Right lobe of liver (tissue), 6 donors: ENCODE results near the gene ELOVL5. TPM values are rescaled to one million over a fixed set of nuclear protein-coding genes. Genes with fewer than 3 reads are reported as not detected.
A peak's percentile ranks its signal among the peaks of the same experiment; 100 is the strongest.

Source experiments
- ATAC-seq, 4 donors: fragments of 200-7000 bp; cut with Tn5 transposase; one replicate each; pipeline ENCODE4 v1.9.1; 2020; ENCODE audit warnings: mild to moderate bottlenecking in 4 of 4, moderate library complexity in 4 of 4
- DNase-seq, 3 donors: peaks; one replicate each; pipeline ENCODE4 v3.0.0-alpha.2; 2020
- H3K27ac ChIP-seq, 3 donors: fragments of 200-600 bp; one replicate each; pipeline ENCODE4 v1.8.0; 2022
- H3K27me3 ChIP-seq, 2 donors: fragments of 200-600 bp; one replicate each; pipeline ENCODE4 v1.8.0; 2022
- H3K36me3 ChIP-seq, 4 donors: fragments of 200-600 bp; sonication (generic) in 1 of 4; one replicate each; pipeline versions ENCODE4 v1.5.1 to v1.8.0; 2017 to 2022; ENCODE audit warnings: control low read depth in 1 of 4
- H3K4me1 ChIP-seq, 4 donors: fragments of 200-600 bp; sonication (generic) in 1 of 4; one replicate each; pipeline versions ENCODE4 v1.5.1 to v1.8.0; 2017 to 2022; ENCODE audit warnings: control low read depth in 1 of 4
- H3K4me3 ChIP-seq, 3 donors: fragments of 200-600 bp; one replicate each; pipeline ENCODE4 v1.8.0; 2022
- H3K9me3 ChIP-seq, 4 donors: fragments of 200-600 bp; sonication (generic) in 1 of 4; one replicate each; pipeline versions ENCODE4 v1.5.1 to v1.8.0; 2017 to 2022; ENCODE audit warnings: control low read depth in 1 of 4
- POLR2A ChIP-seq: fragments of 450-650 bp; IDR thresholded peaks from one replicate; pipeline ENCODE4 v1.6.1; 2017; ENCODE audit warnings: antibody characterized with exemption, mild to moderate bottlenecking
- WGBS: methylation state at CpG from one replicate; pipeline ENCODE4 v1.1.6; 2018; ENCODE audit warnings: low coverage, low lambda C conversion rate; ENCODE audit not compliant: insufficient coverage; ENCODE audit errors: missing lambda C conversion rate; 5-methylcytosine and 5-hydroxymethylcytosine counted together
- intact Hi-C, 2 donors: fragments of 100-400 bp; cut with DNase I; formaldehyde crosslinking; loops; one replicate each; pipeline versions ENCODE4 v1.11.2 to v1.14.1; 2022
- long read RNA-seq: library from polyadenylated mRNA; unstranded; transcript quantifications from one replicate; pipeline ENCODE4 v2.0.0, GENCODE V29; 2019
- total RNA-seq, 6 experiments: library from RNA; depleted of rRNA in 2 of 6; stranded (reverse); fragments of >200 nt in 2 of 6; fragmentation: NEBNext Ultra II Directional in 3 of 6; extraction: Animal tissue kit (Norgen Biotek cat#: 25700) in 3 of 6; gene quantifications; one replicate each; pipeline versions ENCODE4 v1.1.0 to v1.2.4, GENCODE V29; 2016 to 2023
- TF ChIP-seq, protein P1 (sequence below), 4 donors: fragments of 200-600 bp in 3 of 4; fragments of 450-650 bp in 1 of 4; IDR thresholded peaks; one replicate each; pipeline versions ENCODE4 v1.5.1 to v1.8.0; 2016 to 2022; ENCODE audit warnings: antibody characterized with exemption in 4 of 4, mild to moderate bottlenecking in 2 of 4
- donor health status: DM: no; HTN: yes; CAD: no.
- donor health status: DM: no; HTN: no; CAD: no.
- donor health status: DM: no; HTN: no; CAD: no.
- donor health status: DM: no; HTN: yes; CAD: no.
- donor health status: DM: no; HTN: yes; CAD: no.

ELOVL5 gene, protein sequence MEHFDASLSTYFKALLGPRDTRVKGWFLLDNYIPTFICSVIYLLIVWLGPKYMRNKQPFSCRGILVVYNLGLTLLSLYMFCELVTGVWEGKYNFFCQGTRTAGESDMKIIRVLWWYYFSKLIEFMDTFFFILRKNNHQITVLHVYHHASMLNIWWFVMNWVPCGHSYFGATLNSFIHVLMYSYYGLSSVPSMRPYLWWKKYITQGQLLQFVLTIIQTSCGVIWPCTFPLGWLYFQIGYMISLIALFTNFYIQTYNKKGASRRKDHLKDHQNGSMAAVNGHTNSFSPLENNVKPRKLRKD
- total RNA-seq, result 100 to 1,000 TPM in 1 of 6 experiments, 10 to 100 TPM in 5; 48.5 to 117 (median 55.7) TPM
- long read RNA-seq, transcript ELOVL5-201 (8 exons, 2,827 nt), result major isoform, 19 of 23 reads
- long read RNA-seq, partial matches to known transcripts, result 3 of 23 reads
- long read RNA-seq, other reads (novel, unspliced or antisense), result 1 of 23 reads

DNA sequence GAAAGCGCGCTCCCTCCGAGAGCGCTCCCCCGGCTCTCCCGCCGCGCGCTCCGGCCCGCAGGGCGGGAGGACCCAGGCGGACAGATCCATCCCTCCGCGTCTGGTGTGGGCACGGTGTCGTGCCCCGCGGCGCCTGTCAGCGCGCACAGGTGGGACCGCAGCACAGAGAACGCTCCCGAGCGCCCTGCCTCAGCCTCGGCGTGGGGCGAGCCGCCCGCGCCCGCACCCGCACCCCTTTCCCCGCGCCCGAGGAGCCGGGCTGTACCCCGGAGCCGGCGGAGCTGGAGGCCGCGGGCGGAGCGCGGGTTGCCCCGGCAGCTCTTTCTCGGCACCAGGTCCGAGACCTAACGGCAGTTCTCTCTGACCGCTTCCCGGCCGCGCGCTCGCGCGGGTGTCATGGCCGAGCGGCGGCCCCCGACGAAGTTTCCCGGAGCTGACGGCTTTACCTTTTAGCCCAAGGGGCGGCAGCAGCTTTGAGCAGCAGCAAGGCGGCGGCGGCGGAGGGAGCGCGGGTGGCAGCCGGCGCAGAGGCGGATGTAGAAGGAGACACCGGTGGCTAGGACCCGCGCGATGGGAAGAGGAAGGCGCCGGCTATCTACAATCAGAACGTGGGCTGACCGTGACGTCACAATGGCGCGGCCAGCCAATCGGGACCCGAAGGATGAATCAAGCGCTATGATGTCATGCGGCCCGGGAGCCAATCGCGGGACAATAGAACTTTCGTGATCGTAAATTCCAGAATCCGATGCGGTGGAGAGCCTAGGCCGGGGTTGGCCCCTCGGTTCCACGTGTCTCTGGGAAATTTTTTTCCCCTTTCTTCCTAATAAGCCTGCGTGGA, at the start of gene ELOVL5:
ELOVL5 (minus strand) TSS at position 580 of the 838 bp plus-strand sequence. CDS start 53,251 bp downstream, outside the sequence.
- peak; percentile 79 to 88 (median 84) for ATAC-seq
- TF ChIP-seq POLR2A, result peak; percentile 87
- TF ChIP-seq, protein P1, sequence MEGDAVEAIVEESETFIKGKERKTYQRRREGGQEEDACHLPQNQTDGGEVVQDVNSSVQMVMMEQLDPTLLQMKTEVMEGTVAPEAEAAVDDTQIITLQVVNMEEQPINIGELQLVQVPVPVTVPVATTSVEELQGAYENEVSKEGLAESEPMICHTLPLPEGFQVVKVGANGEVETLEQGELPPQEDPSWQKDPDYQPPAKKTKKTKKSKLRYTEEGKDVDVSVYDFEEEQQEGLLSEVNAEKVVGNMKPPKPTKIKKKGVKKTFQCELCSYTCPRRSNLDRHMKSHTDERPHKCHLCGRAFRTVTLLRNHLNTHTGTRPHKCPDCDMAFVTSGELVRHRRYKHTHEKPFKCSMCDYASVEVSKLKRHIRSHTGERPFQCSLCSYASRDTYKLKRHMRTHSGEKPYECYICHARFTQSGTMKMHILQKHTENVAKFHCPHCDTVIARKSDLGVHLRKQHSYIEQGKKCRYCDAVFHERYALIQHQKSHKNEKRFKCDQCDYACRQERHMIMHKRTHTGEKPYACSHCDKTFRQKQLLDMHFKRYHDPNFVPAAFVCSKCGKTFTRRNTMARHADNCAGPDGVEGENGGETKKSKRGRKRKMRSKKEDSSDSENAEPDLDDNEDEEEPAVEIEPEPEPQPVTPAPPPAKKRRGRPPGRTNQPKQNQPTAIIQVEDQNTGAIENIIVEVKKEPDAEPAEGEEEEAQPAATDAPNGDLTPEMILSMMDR (IDR thresholded peaks at IDR 0.05), result peak in 1 of 4 donors; percentile 16
- peak; percentile 98 to 99 (median 99) for DNase-seq
- WGBS, result 0% methylated on average over 12 of the region's 101 CpGs
- Histone ChIP-seq H3K4me3 (peak within 1 kb of the TSS; percentile 73 to 92 (median 89)), H3K4me1 (peaks cover 0 to 21% (median 11%) of the 10 kb centered on the region in 4 donors), H3K27ac (peak within 1 kb of the TSS; percentile 96 to 99 (median 98)), H3K9me3 (no peaks in the 10 kb centered on the region), H3K36me3 (no peaks in the 10 kb centered on the region), H3K27me3 (no peaks in the 10 kb centered on the region)
- intact Hi-C loops, result no loop called here

DNA sequence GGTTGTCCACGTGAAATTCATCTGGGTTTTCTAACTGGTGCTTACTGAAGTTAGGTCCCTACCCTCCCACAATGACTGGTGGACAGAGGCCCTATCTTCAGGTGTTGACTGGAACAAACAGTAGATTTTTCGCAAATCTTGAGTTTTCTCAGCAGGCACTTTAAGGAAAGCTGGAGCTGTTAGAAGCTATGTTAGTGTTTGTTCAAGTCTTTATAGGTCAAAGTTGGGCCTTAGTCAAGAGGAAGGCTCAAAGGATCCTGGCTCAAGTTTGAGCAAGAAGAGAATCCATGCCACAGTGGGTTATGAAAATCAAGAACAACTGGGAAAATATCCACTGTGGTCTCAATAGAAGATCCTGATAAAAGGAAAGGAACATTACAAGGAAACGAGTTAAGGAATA, 48.5 kb upstream of the ELOVL5 start:
- intact Hi-C loops, result no loop called here
- no peak for DNase-seq
- Histone ChIP-seq H3K36me3 (no peaks in the 10 kb centered on the region), H3K27ac (no peak overlapping the region), H3K9me3 (no peaks in the 10 kb centered on the region), H3K4me1 (no peaks in the 10 kb centered on the region), H3K27me3 (no peaks in the 10 kb centered on the region), H3K4me3 (no peak overlapping the region)
- TF ChIP-seq, protein P1 (IDR thresholded peaks at IDR 0.05), result no peak
- TF ChIP-seq POLR2A, result no peak
- WGBS, result 80% methylated on average over 3 of the region's 3 CpGs
- ATAC-seq, result no peak

DNA sequence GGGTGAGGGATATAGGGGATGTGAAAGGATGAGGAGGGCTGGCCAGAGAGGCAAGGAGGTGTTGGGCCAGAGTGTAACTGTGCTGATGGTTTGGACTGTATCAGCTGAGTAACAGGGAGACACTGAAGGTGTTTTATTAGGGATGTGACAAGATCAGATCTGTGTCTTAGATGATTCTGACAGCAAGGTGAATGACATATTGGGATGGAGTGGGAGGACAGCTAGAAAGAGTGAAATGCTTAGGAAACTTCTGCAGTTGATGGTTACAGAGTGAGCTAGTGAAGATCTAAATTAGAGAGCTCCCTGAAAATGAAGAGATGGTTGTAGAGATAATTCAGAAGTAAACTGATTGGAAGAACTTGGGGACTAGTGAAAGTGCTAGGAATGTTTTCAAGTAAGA, 47.2 kb upstream of the ELOVL5 start:
- Histone ChIP-seq H3K27me3 (no peaks in the 10 kb centered on the region), H3K9me3 (no peaks in the 10 kb centered on the region), H3K36me3 (no peaks in the 10 kb centered on the region), H3K27ac (no peak overlapping the region), H3K4me1 (no peaks in the 10 kb centered on the region), H3K4me3 (no peak overlapping the region)
- TF ChIP-seq POLR2A, result no peak
- TF ChIP-seq, protein P1 (IDR thresholded peaks at IDR 0.05), result no peak
- no peak for DNase-seq
- intact Hi-C loops, result no loop called here
- no peak for ATAC-seq

DNA sequence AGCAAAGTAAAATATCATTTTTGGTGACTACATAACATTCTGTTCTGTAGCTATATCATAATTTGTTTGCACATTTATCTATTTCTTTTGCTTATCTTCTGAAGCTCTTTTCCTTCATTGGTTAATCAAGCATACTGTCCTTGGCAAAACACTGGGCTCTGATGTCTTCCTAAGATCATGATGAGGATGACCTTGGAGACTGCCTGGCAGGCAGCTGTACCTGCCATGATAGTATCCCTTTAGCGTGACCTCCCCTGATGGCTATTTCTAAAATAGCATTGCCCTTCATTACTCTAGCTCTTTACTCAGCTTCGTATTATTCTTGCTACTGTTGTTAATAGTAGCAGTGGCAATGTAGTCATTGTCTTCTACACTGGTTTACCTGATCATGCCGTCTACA, 46.0 kb upstream of the ELOVL5 start:
- DNase-seq (no peak), ATAC-seq (no peak)
- 100% methylated on average over 2 of the region's 3 CpGs for WGBS
- no peak overlapping the region for H3K4me3 ChIP-seq
- H3K36me3 ChIP-seq, result no peaks in the 10 kb centered on the region
- no peaks in the 10 kb centered on the region for H3K27me3 ChIP-seq
- no peak for TF ChIP-seq POLR2A
- TF ChIP-seq, protein P1 (IDR thresholded peaks at IDR 0.05), result no peak
- no peaks in the 10 kb centered on the region for H3K4me1 ChIP-seq
- intact Hi-C loops, result no loop called here
- H3K9me3 ChIP-seq, result no peaks in the 10 kb centered on the region
- no peak overlapping the region for H3K27ac ChIP-seq
